Measurements from ENCODE around the gene HID1.
"Not testable (repeated sequence)": the region's sequence is repeated elsewhere in the genome, so short reads cannot be mapped to it uniquely, and the experiment has no call there.

HID1 gene

DNA sequence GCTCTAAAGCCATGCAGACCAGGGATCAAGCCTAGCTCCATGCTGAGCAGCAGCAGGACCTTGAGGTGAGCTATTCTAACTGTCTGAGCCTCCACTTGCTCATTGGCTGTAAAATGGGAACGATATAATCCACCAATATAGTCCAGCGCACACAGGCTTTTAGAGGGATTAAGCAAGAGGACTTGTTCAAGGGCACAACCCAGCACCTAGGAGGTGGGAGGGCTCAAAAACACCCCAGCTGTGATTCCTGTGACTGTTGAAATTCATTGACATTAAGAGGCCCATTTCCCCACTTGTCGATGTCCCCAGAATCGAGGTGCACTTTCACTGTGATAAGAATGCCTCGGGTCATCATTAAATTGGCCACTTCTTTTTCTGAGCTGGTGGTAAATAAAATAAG lies 53.7 kb downstream of the HID1 start:
- DNase-seq (ENCODE audit: low read depth): no peak
- no peak overlapping the region for H3K4me3 ChIP-seq (ENCODE audit: low read depth, low read length)
- TF ChIP-seq, protein P1, sequence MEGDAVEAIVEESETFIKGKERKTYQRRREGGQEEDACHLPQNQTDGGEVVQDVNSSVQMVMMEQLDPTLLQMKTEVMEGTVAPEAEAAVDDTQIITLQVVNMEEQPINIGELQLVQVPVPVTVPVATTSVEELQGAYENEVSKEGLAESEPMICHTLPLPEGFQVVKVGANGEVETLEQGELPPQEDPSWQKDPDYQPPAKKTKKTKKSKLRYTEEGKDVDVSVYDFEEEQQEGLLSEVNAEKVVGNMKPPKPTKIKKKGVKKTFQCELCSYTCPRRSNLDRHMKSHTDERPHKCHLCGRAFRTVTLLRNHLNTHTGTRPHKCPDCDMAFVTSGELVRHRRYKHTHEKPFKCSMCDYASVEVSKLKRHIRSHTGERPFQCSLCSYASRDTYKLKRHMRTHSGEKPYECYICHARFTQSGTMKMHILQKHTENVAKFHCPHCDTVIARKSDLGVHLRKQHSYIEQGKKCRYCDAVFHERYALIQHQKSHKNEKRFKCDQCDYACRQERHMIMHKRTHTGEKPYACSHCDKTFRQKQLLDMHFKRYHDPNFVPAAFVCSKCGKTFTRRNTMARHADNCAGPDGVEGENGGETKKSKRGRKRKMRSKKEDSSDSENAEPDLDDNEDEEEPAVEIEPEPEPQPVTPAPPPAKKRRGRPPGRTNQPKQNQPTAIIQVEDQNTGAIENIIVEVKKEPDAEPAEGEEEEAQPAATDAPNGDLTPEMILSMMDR (IDR thresholded peaks at IDR 0.05; ENCODE audit: insufficient read depth, low read depth, low read length, missing control alignments): no peak

DNA sequence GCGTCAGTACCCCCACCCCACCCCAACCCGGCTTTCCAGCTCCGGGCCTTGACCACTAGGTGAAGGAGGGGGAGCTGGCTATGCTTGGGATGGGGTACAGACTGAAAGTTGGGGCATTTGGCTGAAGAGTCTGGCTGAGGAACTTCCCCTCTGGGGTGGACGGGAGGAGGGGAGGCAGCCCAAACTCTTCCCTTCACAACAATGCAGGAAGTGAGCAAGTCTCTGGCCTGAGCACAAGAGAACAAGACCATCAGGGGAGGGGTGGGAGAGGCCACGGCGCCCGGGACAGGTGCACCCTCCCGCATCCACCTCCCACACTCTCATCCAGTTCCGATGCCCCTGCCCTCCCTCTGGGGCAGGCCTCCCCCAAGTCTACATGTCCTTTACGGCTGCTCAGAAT lies 55.1 kb downstream of the HID1 start:
- DNase-seq (ENCODE audit: low read depth): no peak
- TF ChIP-seq, protein P1 (IDR thresholded peaks at IDR 0.05; ENCODE audit: insufficient read depth, low read depth, low read length, missing control alignments): no peak

DNA sequence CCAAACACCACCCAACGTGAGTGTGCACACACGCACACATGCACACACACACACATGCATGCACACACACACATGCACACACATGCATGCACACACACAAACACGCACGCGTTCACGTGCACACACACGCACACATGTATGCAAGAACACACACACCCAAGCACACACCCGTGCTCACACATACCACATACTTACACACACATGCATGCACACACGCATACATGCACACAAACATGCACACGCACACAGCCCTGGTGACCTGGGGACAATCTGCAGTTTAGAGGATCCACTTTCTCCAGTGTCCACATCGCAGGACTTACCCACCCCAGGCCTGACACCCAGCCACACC lies 55.7 kb downstream of the HID1 start:
- TF ChIP-seq, protein P1 (IDR thresholded peaks at IDR 0.05; ENCODE audit: insufficient read depth, low read depth, low read length, missing control alignments): no peak
- no peak overlapping the region for H3K4me3 ChIP-seq (ENCODE audit: low read depth, low read length)
- DNase-seq (ENCODE audit: low read depth): no peak

More for the DNA sequence above, 55.1 kb downstream of the HID1 start:
- no peak overlapping the region for H3K4me3 ChIP-seq (ENCODE audit: low read depth, low read length)

DNA sequence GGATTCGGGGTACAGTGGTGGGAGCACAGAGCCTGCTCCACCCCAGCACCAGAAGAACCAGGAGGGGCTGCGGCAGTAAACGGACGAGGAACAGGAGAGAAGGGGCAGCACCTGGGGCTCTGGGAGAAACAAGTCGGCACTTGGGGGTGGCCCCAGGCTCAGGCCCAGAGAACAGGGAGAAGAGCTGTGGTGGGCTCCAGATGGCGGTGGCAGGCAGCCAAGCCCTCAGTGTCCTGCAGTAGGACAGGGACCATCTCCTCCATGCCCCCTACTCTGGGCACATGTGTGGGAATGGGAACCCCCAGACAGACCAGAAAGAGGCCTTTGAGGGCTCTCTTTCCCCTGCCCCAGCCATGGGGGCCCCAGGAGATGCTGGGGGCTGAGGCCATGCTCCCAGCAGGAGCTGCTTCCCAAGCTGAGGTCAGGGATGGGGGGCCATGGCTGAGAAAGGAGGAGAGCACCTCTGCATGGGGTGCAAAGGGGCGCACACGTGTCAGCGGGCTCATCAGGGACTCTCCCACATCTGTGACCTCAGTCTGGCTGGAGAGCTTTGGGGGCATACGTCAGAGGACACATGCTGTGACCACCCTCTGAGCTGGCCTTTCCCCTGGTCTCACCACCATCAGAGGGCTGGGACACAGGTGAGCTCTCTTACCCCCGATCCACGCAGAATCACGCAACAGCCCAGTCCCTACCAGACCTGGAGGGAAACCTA lies 56.3 kb downstream of the HID1 start:
- TF ChIP-seq, protein P1 (IDR thresholded peaks at IDR 0.05; ENCODE audit: insufficient read depth, low read depth, low read length, missing control alignments): no peak
- no peak overlapping the region for H3K4me3 ChIP-seq (ENCODE audit: low read depth, low read length)
- no peak for DNase-seq (ENCODE audit: low read depth)

DNA sequence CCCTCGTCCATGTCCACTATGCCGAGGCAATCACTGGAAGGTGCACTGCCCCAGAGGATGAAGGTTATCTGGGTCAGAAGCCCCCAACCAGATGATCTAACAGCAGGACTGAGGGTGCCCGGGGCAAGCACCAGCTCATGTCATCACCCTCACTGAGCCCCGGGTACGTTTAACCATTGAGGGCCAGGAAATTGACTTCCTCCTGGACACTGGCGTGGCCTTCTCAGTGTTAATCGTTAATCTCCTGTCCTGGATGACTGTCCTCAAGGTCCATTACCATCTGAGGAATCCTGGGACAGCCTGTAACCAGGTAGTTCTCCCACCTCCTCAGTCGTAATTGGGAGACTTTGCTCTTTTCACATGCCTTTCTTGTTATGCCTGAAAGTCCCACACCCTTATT lies 61.1 kb downstream of the HID1 start:
- not testable (repeated sequence) for H3K4me3 ChIP-seq (ENCODE audit: low read depth, low read length); DNase-seq (ENCODE audit: low read depth)

DNA sequence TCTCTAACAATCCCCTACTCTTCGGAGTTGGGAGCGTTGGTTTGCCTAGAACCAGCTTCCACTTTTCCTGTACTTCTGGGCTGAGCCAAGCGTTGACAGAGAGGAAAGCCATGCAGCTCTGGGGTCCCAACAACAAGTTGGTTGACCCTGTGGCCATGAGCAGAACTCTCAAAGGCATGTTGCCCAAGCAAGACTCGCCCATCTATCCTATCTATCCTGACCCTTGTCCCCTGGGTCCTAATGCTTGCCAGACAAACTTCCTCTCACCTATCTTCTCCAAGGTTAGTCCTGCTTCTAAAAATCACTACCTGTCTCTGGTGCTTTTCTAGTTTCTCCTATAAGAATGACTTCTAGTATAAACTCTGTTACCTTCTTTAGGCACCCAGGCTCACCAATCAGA lies 63.5 kb downstream of the HID1 start:
- DNase-seq (ENCODE audit: low read depth); H3K4me3 ChIP-seq (ENCODE audit: low read depth, low read length): not testable (repeated sequence)

DNA sequence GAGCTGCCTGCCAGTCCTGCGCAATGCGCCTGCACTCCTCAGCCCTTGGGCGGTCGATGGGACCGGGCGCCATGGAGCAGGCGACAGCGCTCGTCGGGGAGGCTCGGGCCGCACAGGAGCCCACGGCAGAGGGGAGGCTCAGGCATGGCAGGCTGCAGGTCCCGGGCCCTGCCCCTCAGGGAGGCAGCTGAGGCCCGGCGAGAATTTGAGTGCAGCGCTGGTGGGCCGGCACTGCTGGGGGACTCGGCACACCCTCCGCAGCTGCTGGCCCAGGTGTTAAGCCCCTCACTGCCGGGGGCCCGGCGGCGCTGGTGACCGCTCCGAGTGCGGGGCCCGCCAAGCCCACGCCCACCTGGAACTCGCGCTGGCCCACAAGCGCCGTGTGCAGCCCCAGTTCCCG lies 65.5 kb downstream of the HID1 start:
- H3K4me3 ChIP-seq (ENCODE audit: low read depth, low read length): no peak overlapping the region
- TF ChIP-seq, protein P1 (IDR thresholded peaks at IDR 0.05; ENCODE audit: insufficient read depth, low read depth, low read length, missing control alignments): no peak
- DNase-seq (ENCODE audit: low read depth): no peak

DNA sequence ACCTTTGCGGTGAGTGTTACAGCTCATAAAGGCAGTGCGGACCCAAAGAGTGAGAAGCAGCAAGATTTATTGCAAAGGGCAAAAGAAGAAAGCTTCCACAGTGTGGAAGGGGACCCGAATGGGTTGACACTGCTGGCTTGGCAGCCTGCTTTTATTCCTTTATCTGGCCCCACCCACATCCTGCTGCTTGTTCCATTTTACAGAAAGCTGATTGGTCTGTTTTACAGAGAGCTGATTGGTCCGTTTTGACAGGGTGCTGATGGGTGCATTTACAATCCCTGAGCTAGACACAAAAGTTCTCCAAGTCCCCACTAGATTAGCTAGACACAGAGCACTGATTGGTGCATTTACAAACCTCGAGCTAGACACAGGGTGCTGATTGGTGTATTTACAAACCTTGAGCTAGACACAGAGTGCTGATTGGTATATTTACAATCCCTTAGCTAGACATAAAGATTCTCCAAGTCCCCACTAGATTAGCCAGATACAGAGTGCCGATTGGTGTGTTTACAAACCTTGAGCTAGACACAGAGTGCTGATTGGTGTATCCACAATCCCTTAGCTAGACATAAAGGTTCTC lies 66.3 kb downstream of the HID1 start:
- DNase-seq (ENCODE audit: low read depth): not testable (repeated sequence)

More for the DNA sequence above, 66.3 kb downstream of the HID1 start:
- H3K4me3 ChIP-seq (ENCODE audit: low read depth, low read length): not testable (repeated sequence)

Measured in GM12865 (cell line).